ENCODE results near the gene CABS1.

- TF ChIP-seq, protein P1, sequence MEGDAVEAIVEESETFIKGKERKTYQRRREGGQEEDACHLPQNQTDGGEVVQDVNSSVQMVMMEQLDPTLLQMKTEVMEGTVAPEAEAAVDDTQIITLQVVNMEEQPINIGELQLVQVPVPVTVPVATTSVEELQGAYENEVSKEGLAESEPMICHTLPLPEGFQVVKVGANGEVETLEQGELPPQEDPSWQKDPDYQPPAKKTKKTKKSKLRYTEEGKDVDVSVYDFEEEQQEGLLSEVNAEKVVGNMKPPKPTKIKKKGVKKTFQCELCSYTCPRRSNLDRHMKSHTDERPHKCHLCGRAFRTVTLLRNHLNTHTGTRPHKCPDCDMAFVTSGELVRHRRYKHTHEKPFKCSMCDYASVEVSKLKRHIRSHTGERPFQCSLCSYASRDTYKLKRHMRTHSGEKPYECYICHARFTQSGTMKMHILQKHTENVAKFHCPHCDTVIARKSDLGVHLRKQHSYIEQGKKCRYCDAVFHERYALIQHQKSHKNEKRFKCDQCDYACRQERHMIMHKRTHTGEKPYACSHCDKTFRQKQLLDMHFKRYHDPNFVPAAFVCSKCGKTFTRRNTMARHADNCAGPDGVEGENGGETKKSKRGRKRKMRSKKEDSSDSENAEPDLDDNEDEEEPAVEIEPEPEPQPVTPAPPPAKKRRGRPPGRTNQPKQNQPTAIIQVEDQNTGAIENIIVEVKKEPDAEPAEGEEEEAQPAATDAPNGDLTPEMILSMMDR (IDR thresholded peaks at IDR 0.05) = no peak
- no peak for TF ChIP-seq POLR2A (IDR thresholded peaks at IDR 0.05)
These were observed 21.0 kb upstream of the CABS1 start for GRCh38 chr4:70313736-70314135.

All from Peyer's patch (tissue), 4 donors.